ENCODE results near the gene HS2ST1.

HS2ST1 gene

DNA sequence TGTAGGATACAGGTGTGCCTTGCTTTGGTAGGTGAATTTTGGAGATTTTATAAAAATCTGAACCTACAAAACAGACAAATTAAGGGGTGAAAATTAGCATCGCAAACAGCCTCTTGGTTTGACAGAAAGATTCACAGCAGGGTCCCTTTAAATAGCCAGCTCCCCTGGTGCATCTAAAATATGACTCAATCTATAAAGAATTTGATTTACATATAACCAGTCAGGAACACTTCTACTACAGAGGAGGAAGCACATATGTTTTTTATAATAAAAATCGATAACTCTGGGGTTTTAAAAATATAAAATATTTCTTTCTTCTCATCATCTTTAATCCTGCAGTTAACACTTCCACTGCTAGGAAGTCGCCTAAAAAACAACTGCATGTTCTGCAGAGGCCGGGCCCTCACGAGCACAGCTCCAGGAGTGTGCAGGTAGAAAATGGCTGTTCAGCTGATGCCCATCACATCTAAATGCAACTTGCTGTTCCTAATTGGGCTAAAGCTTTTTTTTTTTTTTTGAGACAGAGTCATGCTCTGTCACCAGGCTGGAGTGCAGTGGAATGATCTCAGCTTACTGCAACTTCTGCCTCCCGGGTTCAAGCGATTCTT, 203.4 kb downstream of the HS2ST1 start:
- TF ChIP-seq, protein P1, sequence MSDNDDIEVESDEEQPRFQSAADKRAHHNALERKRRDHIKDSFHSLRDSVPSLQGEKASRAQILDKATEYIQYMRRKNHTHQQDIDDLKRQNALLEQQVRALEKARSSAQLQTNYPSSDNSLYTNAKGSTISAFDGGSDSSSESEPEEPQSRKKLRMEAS (IDR thresholded peaks at IDR 0.05; ENCODE audit: low read depth, low read length) = no peak
- no peak for TF ChIP-seq POLR2A (IDR thresholded peaks at IDR 0.05; ENCODE audit: extremely low read depth, insufficient read length)
- TF ChIP-seq, protein P2, sequence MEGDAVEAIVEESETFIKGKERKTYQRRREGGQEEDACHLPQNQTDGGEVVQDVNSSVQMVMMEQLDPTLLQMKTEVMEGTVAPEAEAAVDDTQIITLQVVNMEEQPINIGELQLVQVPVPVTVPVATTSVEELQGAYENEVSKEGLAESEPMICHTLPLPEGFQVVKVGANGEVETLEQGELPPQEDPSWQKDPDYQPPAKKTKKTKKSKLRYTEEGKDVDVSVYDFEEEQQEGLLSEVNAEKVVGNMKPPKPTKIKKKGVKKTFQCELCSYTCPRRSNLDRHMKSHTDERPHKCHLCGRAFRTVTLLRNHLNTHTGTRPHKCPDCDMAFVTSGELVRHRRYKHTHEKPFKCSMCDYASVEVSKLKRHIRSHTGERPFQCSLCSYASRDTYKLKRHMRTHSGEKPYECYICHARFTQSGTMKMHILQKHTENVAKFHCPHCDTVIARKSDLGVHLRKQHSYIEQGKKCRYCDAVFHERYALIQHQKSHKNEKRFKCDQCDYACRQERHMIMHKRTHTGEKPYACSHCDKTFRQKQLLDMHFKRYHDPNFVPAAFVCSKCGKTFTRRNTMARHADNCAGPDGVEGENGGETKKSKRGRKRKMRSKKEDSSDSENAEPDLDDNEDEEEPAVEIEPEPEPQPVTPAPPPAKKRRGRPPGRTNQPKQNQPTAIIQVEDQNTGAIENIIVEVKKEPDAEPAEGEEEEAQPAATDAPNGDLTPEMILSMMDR (IDR thresholded peaks at IDR 0.05; ENCODE audit: low read depth, low read length) = no peak
- TF ChIP-seq MYC (IDR thresholded peaks at IDR 0.05; ENCODE audit: low read depth, low read length) = no peak
- no peak overlapping the region for H3K4me3 ChIP-seq (ENCODE audit: low read depth, low read length)
- DNase-seq (ENCODE audit: low read depth) = no peak

DNA sequence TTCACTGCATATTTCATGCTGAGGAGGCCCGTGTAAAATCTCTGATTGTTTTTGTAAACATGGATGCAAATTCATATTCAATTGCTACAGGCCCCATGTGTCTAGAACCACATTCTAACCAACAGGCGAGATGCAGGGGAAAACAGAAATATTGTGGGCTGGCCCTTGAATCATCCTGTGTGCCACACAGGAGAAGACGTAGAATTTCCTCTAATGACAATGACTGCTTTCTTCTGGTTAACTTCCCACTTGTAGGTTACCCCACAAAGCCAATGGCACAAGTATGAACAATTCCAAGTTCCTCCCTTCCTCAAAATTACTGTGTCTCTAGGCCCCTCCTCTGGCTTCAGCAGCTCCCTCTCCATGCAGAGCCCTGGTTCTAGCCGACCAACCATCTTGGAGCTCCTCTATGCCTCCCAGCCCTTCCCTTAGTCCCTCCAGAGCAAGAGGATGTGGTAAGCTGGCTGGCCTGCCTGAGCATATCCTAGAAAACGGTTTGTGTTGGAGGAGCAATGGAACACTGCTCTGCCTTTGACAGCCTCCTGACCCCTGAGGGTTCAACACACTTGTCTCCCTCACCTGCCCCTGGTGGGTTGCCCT, 205.2 kb downstream of the HS2ST1 start:
- no peak overlapping the region for H3K4me3 ChIP-seq (ENCODE audit: low read depth, low read length)
- DNase-seq (ENCODE audit: low read depth) = no peak
- TF ChIP-seq POLR2A (IDR thresholded peaks at IDR 0.05; ENCODE audit: extremely low read depth, insufficient read length) (no peak), MYC (IDR thresholded peaks at IDR 0.05; ENCODE audit: low read depth, low read length) (no peak)
- TF ChIP-seq, protein P2 (IDR thresholded peaks at IDR 0.05; ENCODE audit: low read depth, low read length) = no peak
- TF ChIP-seq, protein P1 (IDR thresholded peaks at IDR 0.05; ENCODE audit: low read depth, low read length) = no peak

DNA sequence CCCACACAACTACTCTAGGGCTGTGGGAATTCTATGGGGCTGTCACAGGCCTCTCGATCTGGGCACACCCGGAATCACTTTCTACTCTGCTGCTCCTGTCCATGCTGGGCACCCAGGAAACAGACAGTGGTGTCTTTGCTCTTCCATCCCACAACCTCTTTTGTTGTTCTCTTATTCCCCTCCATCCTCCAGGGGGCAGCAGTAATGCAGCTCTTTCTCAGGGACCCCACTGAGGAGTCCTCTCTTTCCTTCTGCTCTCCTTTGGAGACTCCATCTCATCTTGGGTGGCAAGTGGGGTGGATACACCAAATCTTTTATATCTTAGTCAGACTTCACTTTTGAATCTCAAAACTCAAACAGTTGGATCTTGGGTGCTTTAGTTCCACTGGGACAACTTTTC, 206.3 kb downstream of the HS2ST1 start:
- TF ChIP-seq, protein P2 (IDR thresholded peaks at IDR 0.05; ENCODE audit: low read depth, low read length) = peak; percentile 54
- TF ChIP-seq MYC (IDR thresholded peaks at IDR 0.05; ENCODE audit: low read depth, low read length) = no peak
- TF ChIP-seq, protein P1 (IDR thresholded peaks at IDR 0.05; ENCODE audit: low read depth, low read length) = no peak
- TF ChIP-seq POLR2A (IDR thresholded peaks at IDR 0.05; ENCODE audit: extremely low read depth, insufficient read length) = no peak
- DNase-seq (ENCODE audit: low read depth) = peak; percentile 26
- no peak overlapping the region for H3K4me3 ChIP-seq (ENCODE audit: low read depth, low read length)

DNA sequence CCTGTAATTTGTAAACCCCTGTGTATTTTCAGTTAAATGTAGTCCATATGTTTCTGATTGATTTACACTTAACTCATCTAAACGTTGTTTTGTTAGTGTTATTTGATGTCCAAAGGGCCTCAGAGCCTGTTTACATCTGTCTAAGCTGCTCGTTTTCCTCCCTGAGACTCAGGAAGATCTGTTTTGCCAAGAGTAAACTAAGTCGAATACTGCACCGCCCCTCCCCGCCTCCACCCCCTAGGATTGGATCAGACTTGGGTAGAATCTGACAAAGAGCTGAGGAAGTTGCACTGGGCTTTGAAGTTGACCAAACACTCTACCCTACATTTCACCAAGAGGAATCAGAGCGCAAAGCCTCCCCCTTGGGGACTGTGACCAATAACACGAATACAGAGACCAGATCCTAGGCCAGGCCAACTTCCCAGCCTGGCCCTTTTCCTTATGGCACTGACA, 207.3 kb downstream of the HS2ST1 start:
- TF ChIP-seq, protein P1 (IDR thresholded peaks at IDR 0.05; ENCODE audit: low read depth, low read length) = no peak
- TF ChIP-seq, protein P2 (IDR thresholded peaks at IDR 0.05; ENCODE audit: low read depth, low read length) = no peak
- no peak for TF ChIP-seq POLR2A (IDR thresholded peaks at IDR 0.05; ENCODE audit: extremely low read depth, insufficient read length)
- DNase-seq (ENCODE audit: low read depth) = no peak
- no peak overlapping the region for H3K4me3 ChIP-seq (ENCODE audit: low read depth, low read length)

DNA sequence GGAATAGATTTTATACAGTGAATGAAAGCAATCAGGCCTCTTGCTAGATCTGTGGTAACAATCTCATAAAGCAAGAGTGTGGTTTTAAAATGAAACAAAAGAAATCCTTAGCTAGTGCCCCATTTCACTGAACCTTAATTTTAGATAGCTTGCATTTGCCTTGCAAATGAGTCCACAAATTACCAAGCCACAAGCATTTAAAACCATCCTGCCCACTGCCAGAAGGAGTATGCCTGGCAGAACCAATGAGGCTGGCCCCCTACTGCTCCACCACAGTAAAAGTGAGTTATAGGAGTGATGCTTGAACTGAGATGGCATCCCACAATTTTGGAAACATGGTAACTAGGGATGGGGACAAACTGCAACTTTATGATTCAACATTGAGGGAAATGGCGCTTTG, 207.8 kb downstream of the HS2ST1 start:
- H3K4me3 ChIP-seq (ENCODE audit: low read depth, low read length) = no peak overlapping the region
- TF ChIP-seq, protein P1 (IDR thresholded peaks at IDR 0.05; ENCODE audit: low read depth, low read length) = no peak
- TF ChIP-seq, protein P2 (IDR thresholded peaks at IDR 0.05; ENCODE audit: low read depth, low read length) = no peak
- no peak for TF ChIP-seq POLR2A (IDR thresholded peaks at IDR 0.05; ENCODE audit: extremely low read depth, insufficient read length)
- TF ChIP-seq MYC (IDR thresholded peaks at IDR 0.05; ENCODE audit: low read depth, low read length) = no peak
- DNase-seq (ENCODE audit: low read depth) = no peak

Measured in NB4 (cell line).